ENCODE data around the gene POLH. TPM values are rescaled to one million over a fixed set of nuclear protein-coding genes. Genes with fewer than 3 reads are reported as not detected.

POLH gene
- total and polyA plus RNA-seq, 9 of the 15 experiments (the other 6 are each of a cell fraction or from before 2014, with no cell fraction given), result 5.8 to 31.6 (median 20.6) TPM

DNA sequence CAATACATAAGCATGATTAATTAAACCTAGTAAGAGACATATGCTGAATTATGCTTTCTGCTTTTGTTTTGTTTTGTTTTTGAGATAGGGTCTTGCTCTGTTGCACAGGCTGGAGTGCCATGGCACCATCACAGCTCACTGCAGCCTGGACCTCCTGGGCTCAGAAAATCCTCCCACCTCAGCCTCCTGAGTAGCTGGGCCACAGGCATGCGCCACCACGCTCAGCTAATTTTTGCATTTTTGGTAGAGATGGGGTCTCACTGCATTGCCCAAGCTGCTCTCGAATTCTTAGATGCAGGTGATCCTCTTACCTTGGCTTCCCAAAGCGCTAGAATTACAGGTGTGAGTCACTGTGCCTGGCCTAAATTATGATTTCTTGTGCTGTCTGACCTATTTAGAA, 4.0 kb upstream of the POLH start:
- in situ Hi-C loops (cut with MboI) (no loop called here), intact Hi-C loops (cut with micrococcal nuclease) (no loop called here)
- H2AFZ ChIP-seq (ENCODE audit: low read depth, low read length), result no peak overlapping the region
- no peak for TF ChIP-seq HNRNPL (IDR thresholded peaks at IDR 0.05; ENCODE audit: low read depth, low read length)
- TF ChIP-seq ZNF274 (IDR thresholded peaks at IDR 0.05; ENCODE audit: borderline replicate concordance, low read depth, low read length), result no peak
- TF ChIP-seq ZNF589 (CRISPR knock-in tag; IDR thresholded peaks at IDR 0.05; ENCODE audit: low read depth), result 0 out of 2 replicates have a peak, but pooled peaks have one; percentile 13
- 0 out of 2 replicates have a peak, but pooled peaks have one; percentile 21 for TF ChIP-seq TCF7 (IDR thresholded peaks at IDR 0.05; ENCODE audit: borderline replicate concordance)
- TF ChIP-seq NFIC (IDR thresholded peaks at IDR 0.05), result no peak
- TF ChIP-seq HOXB6 (CRISPR knock-in tag; IDR thresholded peaks at IDR 0.05; ENCODE audit: borderline replicate concordance), result no peak
- TF ChIP-seq NONO (IDR thresholded peaks at IDR 0.05; ENCODE audit: low read depth in 2 of 2, low read length in 1 of 2), result no peak
- TF ChIP-seq FOS (IDR thresholded peaks at IDR 0.05; ENCODE audit: extremely low read depth, insufficient read length), result no peak
- 0 out of 2 replicates have a peak, but pooled peaks have one; percentile 17 for TF ChIP-seq MECOM (CRISPR knock-in tag; IDR thresholded peaks at IDR 0.05)
- TF ChIP-seq, protein P1, sequence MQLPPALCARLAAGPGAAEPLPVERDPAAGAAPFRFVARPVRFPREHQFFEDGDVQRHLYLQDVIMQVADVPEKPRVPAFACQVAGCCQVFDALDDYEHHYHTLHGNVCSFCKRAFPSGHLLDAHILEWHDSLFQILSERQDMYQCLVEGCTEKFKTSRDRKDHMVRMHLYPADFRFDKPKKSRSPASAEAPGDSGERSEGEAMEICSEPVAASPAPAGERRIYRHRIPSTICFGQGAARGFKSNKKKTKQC (CRISPR knock-in tag; IDR thresholded peaks at IDR 0.05), result 0 out of 2 replicates have a peak, but pooled peaks have one; percentile 28
- TF ChIP-seq ESRRB (CRISPR knock-in tag; IDR thresholded peaks at IDR 0.05; ENCODE audit: borderline replicate concordance), result no peak
- peak; percentile 53; the same call in 1 of the 2 replicates for TF ChIP-seq RBFOX2 (IDR thresholded peaks at IDR 0.05; ENCODE audit: low read depth, low read length)
- 0 out of 2 replicates have a peak, but pooled peaks have one; percentile 36 for TF ChIP-seq ZNF197 (CRISPR knock-in tag; IDR thresholded peaks at IDR 0.05; ENCODE audit: low read depth)
- TF ChIP-seq DMBX1 (CRISPR knock-in tag; IDR thresholded peaks at IDR 0.05; ENCODE audit: borderline replicate concordance), result peak; percentile 57; the same call in 1 of the 2 replicates
- H3K9me3 ChIP-seq (replicated peaks; ENCODE audit: control insufficient read depth, insufficient read depth, low read depth, low read length), result no peaks in the 10 kb centered on the region
- peaks cover 63% of the 10 kb centered on the region for H3K36me3 ChIP-seq (ENCODE audit: control insufficient read depth, insufficient read depth, low read length)
- peaks cover 5 to 6% of the 10 kb centered on the region in 2 experiments; a peak in 3 of 5 replicates for H3K4me1 ChIP-seq (replicated peaks in 1 of 2; ENCODE audit: control insufficient read depth in 2 of 2, insufficient read depth in 2 of 2, low read length in 2 of 2)
- no peak overlapping the region; the same call in 2 of the 3 replicates for H3K27ac ChIP-seq (ENCODE audit: extremely low read depth, low read depth, low read length)
- CTCF ChIA-PET (ENCODE audit: low intra/inter-chr PET ratio), result no interaction called here
- no peaks in the 10 kb centered on the region for H4K20me1 ChIP-seq (replicated peaks; ENCODE audit: control insufficient read depth, insufficient read depth, low read length)
- 93% methylated on average over 4 of the region's 4 CpGs for WGBS (ENCODE audit: insufficient coverage, low coverage, missing lambda C conversion rate)
- no peaks in the 10 kb centered on the region for H3K9me1 ChIP-seq (ENCODE audit: control insufficient read depth, insufficient read depth, low read length)
- no peak overlapping the region for H3K4me3 ChIP-seq
- H3K4me2 ChIP-seq (ENCODE audit: insufficient read depth, low read length), result no peak overlapping the region
- H3K27me3 ChIP-seq (ENCODE audit: control insufficient read depth in 2 of 2, insufficient read depth in 2 of 2, low read length in 2 of 2), result no peaks in the 10 kb centered on the region
- FAIRE-seq, result no peak
- POLR2A ChIA-PET, result interaction anchor here (0.5 to 1.7 kb wide), 9 partner anchors 7 to 586 kb away, joined by 3 to 7 read pairs (median 4); partner anchors contain the start of gene GTPBP2
- no peak for ATAC-seq
- peaks cover 54% of the 10 kb centered on the region for H3K79me2 ChIP-seq (ENCODE audit: control insufficient read depth, insufficient read depth, low read length)
- H3K9ac ChIP-seq (ENCODE audit: insufficient read depth in 1 of 2, low read depth in 2 of 2, low read length in 2 of 2), result 0 out of 4 replicates have a peak overlapping the region, but pooled peaks of 1 of the 2 experiments have one; percentile 9
- BruUV-seq (replicated peaks), result TSS peak; percentile 29
- no peak for DNase-seq (ENCODE audit: extremely low read depth in 1 of 4, low spot score in 3 of 4)
